K562 (cell line): Measurements from ENCODE around the gene MOSPD3. TPM values are rescaled to one million over a fixed set of nuclear protein-coding genes. Genes with fewer than 3 reads are reported as not detected.

Experiments
- ARNT ChIP-seq, 2 experiments: fragments of 450-650 bp; IDR thresholded peaks; 2 replicates each; pipeline ENCODE4 v1.6.1; 2016; ENCODE audit warnings: mild to moderate bottlenecking in 1 of 2
- ATF1 ChIP-seq, 2 experiments: fragments of 450-650 bp in 1 of 2; IDR thresholded peaks; 2 replicates each; pipeline ENCODE4 v1.6.1; 2016; ENCODE audit warnings: missing compliant biosample characterization in 1 of 2, missing genetic modification characterization in 1 of 2
- E2F1 ChIP-seq: sonication (generic); formaldehyde crosslinking; IDR thresholded peaks from 2 replicates; pipeline ENCODE4 v1.8.1; 2023; ENCODE audit warnings: mild to moderate bottlenecking, missing genetic modification reagents, moderate library complexity
- ELF4 ChIP-seq: fragments of 450-650 bp; formaldehyde crosslinking; IDR thresholded peaks from 2 replicates; pipeline ENCODE4 v1.4.0; 2022; ENCODE audit warnings: missing genetic modification characterization
- FUS ChIP-seq: fragments of 200-400 bp; formaldehyde crosslinking; optimal IDR thresholded peaks from 2 replicates; pipeline ENCODE3; 2017; ENCODE audit warnings: low read depth, low read length
- GATAD2B ChIP-seq: fragments of 450-650 bp; IDR thresholded peaks from 2 replicates; pipeline ENCODE4 v1.6.1; 2017; ENCODE audit warnings: mild to moderate bottlenecking, borderline replicate concordance
- MTA2 ChIP-seq: fragments of 450-650 bp; IDR thresholded peaks from 2 replicates; pipeline ENCODE4 v1.6.1; 2016; ENCODE audit warnings: low read depth
- MYC ChIP-seq, 2 experiments: fragments of 250-450 bp in 1 of 2; sonication (Bioruptor Pico) in 1 of 2; IDR thresholded peaks; 2 replicates each; pipeline versions ENCODE4 v1.5.1 to v1.6.1; 2012 to 2021; ENCODE audit warnings: low read depth in 2 of 2, borderline replicate concordance in 1 of 2, improper control_type of control experiment in 1 of 2, low read length in 1 of 2, mild to moderate bottlenecking in 1 of 2, moderate library complexity in 1 of 2
- NCOR1 ChIP-seq: fragments of 450-650 bp; IDR thresholded peaks from 2 replicates; pipeline ENCODE4 v1.6.1; 2016; ENCODE audit warnings: mild to moderate bottlenecking, moderate library complexity
- NFIC ChIP-seq: fragments of 450-650 bp; IDR thresholded peaks from 2 replicates; pipeline ENCODE4 v1.6.1; 2017; ENCODE audit warnings: mild to moderate bottlenecking, inconsistent platforms
- NR4A1 ChIP-seq, 2 experiments: fragments of 250-450 bp in 1 of 2; fragments of 450-650 bp in 1 of 2; sonication (Bioruptor Pico) in 1 of 2; IDR thresholded peaks; 2 replicates each; pipeline versions ENCODE4 v1.4.0 to v1.6.1; 2016 to 2020; ENCODE audit warnings: mild to moderate bottlenecking in 2 of 2, missing compliant biosample characterization in 1 of 2, missing genetic modification characterization in 1 of 2, moderate library complexity in 1 of 2
- RBM39 ChIP-seq: fragments of 200-400 bp; formaldehyde crosslinking; optimal IDR thresholded peaks from 2 replicates; pipeline ENCODE3; 2018; ENCODE audit warnings: low read depth, low read length
- SMARCA4 ChIP-seq: fragments of 450-650 bp; IDR thresholded peaks from 2 replicates; pipeline ENCODE4 v1.6.1; 2016
- TAF1 ChIP-seq: IDR thresholded peaks from 2 replicates; pipeline ENCODE4 v1.6.1; 2011; ENCODE audit warnings: mild to moderate bottlenecking, low read length, moderate library complexity; ENCODE audit not compliant: insufficient read depth, control insufficient read depth, severe bottlenecking; ENCODE audit errors: extremely low read depth
- TCF7L2 ChIP-seq: fragments of 150-350 bp; IDR thresholded peaks from 2 replicates; pipeline ENCODE4 v1.6.1; 2016; ENCODE audit warnings: low read depth, mild to moderate bottlenecking, low read length, moderate library complexity
- ZNF644 ChIP-seq: fragments of 200-800 bp; sonication (Bioruptor generic); IDR thresholded peaks from 2 replicates; pipeline ENCODE4 v1.6.1; 2016; ENCODE audit warnings: low read depth, missing genetic modification characterization, missing compliant biosample characterization
- ZSCAN29 ChIP-seq: fragments of 450-650 bp; IDR thresholded peaks from 2 replicates; pipeline ENCODE4 v1.6.1; 2017
- polyA plus RNA-seq, 8 experiments: library from polyadenylated mRNA; depleted of rRNA in 4 of 8; stranded (reverse) in 5 of 8; unstranded in 3 of 8; fragments of >200 nt; fragmentation: Nextera tagmentation in 2 of 8; fragmentation: Illumina TruSeq in 1 of 8; extraction: Ambion mirVana in 2 of 8; extraction: Trizol in 1 of 8; gene quantifications; 2 replicates each; pipeline versions ENCODE4 v1.2.1 to v1.2.3, GENCODE V29; 2011 to 2014; ENCODE audit warnings: inconsistent platforms in 1 of 8, missing spikeins in 1 of 8
- total RNA-seq, 7 experiments: library from RNA; depleted of rRNA in 6 of 7; stranded (reverse); fragments of >200 nt in 6 of 7; fragmentation: Illumina TruSeq in 2 of 7; extraction: Trizol in 2 of 7; gene quantifications; 2 replicates each; pipeline versions ENCODE4 v1.2.1 to v1.2.3, GENCODE V29; 2011 to 2021; ENCODE audit warnings: low replicate concordance in 1 of 7
- TF ChIP-seq, protein P1 (sequence below), 2 experiments: IDR thresholded peaks in 1 of 2; conservative IDR thresholded peaks in 1 of 2; 2 replicates each; pipeline ENCODE4 v1.6.1; 2016; ENCODE audit warnings: low read depth in 2 of 2, mild to moderate bottlenecking in 1 of 2, missing compliant biosample characterization in 1 of 2, missing genetic modification characterization in 1 of 2, moderate library complexity in 1 of 2
- TF ChIP-seq, protein P2 (sequence below): fragments of 250-450 bp; sonication (Bioruptor Pico); IDR thresholded peaks from 2 replicates; pipeline ENCODE4 v1.8.0; 2021; ENCODE audit warnings: moderate library complexity, mild to moderate bottlenecking, inconsistent platforms
- TF ChIP-seq, protein P3 (sequence below), 2 experiments: fragments of 150-350 bp in 1 of 2; IDR thresholded peaks; 2 replicates each; pipeline ENCODE4 v1.6.1; 2012 to 2016; ENCODE audit warnings: low read depth in 2 of 2, low read length in 2 of 2, mild to moderate bottlenecking in 1 of 2, moderate library complexity in 1 of 2

MOSPD3 gene
- total and polyA plus RNA-seq, 9 of the 15 experiments (the other 6 are each of a cell fraction or from before 2014, with no cell fraction given): 1.4 to 32.1 (median 7.3) TPM

DNA sequence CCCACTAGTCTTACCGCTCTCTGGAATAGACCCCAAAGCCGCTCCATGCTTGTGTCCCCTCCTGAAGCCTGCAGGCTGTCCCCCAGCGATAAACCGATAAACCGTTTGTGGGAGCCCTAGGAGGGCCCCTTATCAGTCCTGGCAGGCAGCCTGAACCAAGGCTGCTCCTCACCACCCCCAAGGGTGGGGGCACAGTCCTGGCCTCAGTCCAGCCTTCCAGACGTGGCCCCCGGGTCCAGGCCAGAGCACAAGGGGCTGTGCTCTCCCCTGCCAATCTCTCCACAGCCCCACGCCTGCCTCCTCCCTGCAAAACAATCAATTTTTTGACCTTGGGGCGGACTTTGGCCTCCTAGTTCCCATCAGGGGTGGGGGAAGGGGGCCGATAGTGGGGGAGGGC, 29.1 kb downstream of the MOSPD3 start, which contains the start of gene TFR2 (continued):
- TF ChIP-seq RBM39 (no peak), NFIC (peak; percentile 99), TAF1 (peak; percentile 80), FUS (no peak), ARNT (IDR thresholded peaks at IDR 0.05) (peak; percentile 64 to 78; a peak in 3 of 4 replicates), MYC (IDR thresholded peaks at IDR 0.05; ENCODE audit: low read depth, low read length) (peak; percentile 83), MYC (CRISPR knock-in tag; IDR thresholded peaks at IDR 0.05; ENCODE audit: borderline replicate concordance, low read depth) (no peak), GATAD2B (no peak; the same call in 1 of the 2 replicates), NCOR1 (peak; percentile 98), SMARCA4 (peak; percentile 98), TCF7L2 (no peak), ATF1 (CRISPR knock-in tag; IDR thresholded peaks at IDR 0.05) (no peak), ATF1 (tag; IDR thresholded peaks at IDR 0.05) (0 out of 2 replicates have a peak, but pooled peaks have one; percentile 32), E2F1 (no peak), NR4A1 (CRISPR knock-in tag; IDR thresholded peaks at IDR 0.05) (no peak), NR4A1 (tag; IDR thresholded peaks at IDR 0.05) (0 out of 2 replicates have a peak, but pooled peaks have one; percentile 33), ZNF644 (tag) (peak; percentile 76; the same call in 1 of the 2 replicates), MTA2 (peak; percentile 96), ZSCAN29 (no peak), ELF4 (peak; percentile 77; the same call in 1 of the 2 replicates)
- TF ChIP-seq, protein P1, sequence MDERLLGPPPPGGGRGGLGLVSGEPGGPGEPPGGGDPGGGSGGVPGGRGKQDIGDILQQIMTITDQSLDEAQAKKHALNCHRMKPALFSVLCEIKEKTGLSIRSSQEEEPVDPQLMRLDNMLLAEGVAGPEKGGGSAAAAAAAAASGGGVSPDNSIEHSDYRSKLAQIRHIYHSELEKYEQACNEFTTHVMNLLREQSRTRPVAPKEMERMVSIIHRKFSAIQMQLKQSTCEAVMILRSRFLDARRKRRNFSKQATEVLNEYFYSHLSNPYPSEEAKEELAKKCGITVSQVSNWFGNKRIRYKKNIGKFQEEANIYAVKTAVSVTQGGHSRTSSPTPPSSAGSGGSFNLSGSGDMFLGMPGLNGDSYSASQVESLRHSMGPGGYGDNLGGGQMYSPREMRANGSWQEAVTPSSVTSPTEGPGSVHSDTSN (CRISPR knock-in tag; IDR thresholded peaks at IDR 0.05; ENCODE audit: low read depth): peak; percentile 20; the same call in 1 of the 2 replicates
- TF ChIP-seq, protein P1 (tag; conservative IDR thresholded peaks at IDR 0.05; ENCODE audit: low read depth): no peak
- TF ChIP-seq, protein P2, sequence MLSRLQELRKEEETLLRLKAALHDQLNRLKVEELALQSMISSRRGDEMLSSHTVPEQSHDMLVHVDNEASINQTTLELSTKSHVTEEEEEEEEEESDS: no peak
- TF ChIP-seq, protein P3, sequence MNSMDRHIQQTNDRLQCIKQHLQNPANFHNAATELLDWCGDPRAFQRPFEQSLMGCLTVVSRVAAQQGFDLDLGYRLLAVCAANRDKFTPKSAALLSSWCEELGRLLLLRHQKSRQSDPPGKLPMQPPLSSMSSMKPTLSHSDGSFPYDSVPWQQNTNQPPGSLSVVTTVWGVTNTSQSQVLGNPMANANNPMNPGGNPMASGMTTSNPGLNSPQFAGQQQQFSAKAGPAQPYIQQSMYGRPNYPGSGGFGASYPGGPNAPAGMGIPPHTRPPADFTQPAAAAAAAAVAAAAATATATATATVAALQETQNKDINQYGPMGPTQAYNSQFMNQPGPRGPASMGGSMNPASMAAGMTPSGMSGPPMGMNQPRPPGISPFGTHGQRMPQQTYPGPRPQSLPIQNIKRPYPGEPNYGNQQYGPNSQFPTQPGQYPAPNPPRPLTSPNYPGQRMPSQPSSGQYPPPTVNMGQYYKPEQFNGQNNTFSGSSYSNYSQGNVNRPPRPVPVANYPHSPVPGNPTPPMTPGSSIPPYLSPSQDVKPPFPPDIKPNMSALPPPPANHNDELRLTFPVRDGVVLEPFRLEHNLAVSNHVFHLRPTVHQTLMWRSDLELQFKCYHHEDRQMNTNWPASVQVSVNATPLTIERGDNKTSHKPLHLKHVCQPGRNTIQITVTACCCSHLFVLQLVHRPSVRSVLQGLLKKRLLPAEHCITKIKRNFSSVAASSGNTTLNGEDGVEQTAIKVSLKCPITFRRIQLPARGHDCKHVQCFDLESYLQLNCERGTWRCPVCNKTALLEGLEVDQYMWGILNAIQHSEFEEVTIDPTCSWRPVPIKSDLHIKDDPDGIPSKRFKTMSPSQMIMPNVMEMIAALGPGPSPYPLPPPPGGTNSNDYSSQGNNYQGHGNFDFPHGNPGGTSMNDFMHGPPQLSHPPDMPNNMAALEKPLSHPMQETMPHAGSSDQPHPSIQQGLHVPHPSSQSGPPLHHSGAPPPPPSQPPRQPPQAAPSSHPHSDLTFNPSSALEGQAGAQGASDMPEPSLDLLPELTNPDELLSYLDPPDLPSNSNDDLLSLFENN (IDR thresholded peaks at IDR 0.05; ENCODE audit: low read depth in 2 of 2, low read length in 2 of 2): peak in 1 of 2 experiments; percentile 97; a peak in 2 of 4 replicates
